ENCODE results near the gene ZDHHC13.

Gene ZDHHC13

DNA sequence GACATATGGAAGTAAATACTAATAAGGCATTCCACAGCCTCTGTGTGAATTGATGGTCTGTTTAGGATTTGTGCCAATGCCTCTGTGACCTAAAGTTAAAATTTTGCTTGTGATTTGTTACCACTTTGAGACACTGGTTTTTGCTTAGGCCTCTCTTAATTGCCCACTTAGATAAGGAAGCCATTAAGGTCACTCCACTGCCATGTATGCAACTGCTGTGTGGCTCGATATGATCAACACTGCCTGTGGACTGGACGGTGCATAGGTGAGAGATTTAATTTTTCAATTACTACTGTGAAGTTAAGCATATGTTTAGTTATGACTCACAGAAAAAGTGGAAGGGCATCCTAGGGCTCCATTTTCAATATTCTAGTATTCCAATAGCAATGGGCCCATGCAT is 47.9 kb downstream of the ZDHHC13 start:
- H3K27me3 ChIP-seq = no peaks in the 10 kb centered on the region
- H3K9me3 ChIP-seq = no peaks in the 10 kb centered on the region
- peak; percentile 10 for DNase-seq
- no peaks in the 10 kb centered on the region for H3K36me3 ChIP-seq
- H3K4me3 ChIP-seq (ENCODE audit: low read depth, low read length) = no peak overlapping the region
- TF ChIP-seq, protein P1, sequence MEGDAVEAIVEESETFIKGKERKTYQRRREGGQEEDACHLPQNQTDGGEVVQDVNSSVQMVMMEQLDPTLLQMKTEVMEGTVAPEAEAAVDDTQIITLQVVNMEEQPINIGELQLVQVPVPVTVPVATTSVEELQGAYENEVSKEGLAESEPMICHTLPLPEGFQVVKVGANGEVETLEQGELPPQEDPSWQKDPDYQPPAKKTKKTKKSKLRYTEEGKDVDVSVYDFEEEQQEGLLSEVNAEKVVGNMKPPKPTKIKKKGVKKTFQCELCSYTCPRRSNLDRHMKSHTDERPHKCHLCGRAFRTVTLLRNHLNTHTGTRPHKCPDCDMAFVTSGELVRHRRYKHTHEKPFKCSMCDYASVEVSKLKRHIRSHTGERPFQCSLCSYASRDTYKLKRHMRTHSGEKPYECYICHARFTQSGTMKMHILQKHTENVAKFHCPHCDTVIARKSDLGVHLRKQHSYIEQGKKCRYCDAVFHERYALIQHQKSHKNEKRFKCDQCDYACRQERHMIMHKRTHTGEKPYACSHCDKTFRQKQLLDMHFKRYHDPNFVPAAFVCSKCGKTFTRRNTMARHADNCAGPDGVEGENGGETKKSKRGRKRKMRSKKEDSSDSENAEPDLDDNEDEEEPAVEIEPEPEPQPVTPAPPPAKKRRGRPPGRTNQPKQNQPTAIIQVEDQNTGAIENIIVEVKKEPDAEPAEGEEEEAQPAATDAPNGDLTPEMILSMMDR (IDR thresholded peaks at IDR 0.05; ENCODE audit: low read depth, low read length) = no peak
- H3K4me1 ChIP-seq = no peaks in the 10 kb centered on the region

DNA sequence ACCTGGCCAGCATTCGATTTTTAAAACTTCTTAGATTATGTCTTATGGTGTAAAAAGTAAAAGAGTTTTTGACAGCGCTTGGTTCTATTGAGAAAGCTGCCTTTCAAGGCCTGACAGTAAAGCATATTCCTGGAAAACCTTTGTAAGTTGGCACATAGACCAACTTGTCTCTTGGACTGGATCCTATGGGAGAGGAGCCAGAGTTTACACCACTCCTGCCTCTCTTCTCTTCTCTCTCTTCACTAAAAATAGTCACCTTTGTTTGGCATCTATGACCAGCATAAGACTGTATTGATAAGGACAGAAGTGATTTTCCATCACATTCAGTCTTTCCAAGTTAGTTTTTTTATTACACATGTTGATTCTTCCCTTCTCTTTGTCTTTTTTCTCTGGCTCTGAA is 51.1 kb downstream of the ZDHHC13 start:
- no peaks in the 10 kb centered on the region for H3K9me3 ChIP-seq
- no peaks in the 10 kb centered on the region for H3K27me3 ChIP-seq
- H3K4me1 ChIP-seq = no peaks in the 10 kb centered on the region
- H3K4me3 ChIP-seq (ENCODE audit: low read depth, low read length) = no peak overlapping the region
- DNase-seq = no peak
- TF ChIP-seq, protein P1 (IDR thresholded peaks at IDR 0.05; ENCODE audit: low read depth, low read length) = no peak
- H3K36me3 ChIP-seq = no peaks in the 10 kb centered on the region

DNA sequence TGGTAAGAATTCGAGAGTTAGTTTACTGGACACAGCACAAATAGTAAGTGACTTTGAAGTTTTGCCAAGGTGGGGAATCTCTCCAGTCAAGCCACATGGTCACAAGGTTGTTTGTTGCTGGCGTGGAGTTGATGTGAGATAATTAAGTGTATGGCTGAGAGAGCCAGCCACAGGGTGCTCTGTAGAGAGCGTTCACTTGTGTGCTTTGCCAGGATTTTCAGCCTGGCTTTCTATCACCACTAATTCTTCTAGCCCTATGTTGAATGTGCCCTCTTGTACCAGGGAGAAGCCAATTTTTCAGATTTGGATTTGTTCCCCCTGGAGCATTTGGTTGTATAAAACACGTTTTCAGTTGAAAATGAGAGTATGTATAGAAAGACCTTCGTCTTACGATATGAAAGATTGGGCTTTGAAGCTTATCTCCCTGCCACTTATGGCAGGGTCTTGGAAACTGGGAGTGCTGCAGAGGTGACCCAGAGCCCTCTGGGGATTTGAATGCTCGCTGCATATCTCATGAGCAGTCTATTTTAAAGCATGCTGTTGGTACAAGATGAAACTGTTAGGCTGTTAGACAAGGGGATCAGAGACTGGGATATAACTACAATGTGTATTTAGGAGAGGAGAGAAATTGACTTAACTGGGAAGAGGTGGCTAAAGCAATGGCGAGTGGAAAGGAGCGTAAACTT is 56.2 kb downstream of the ZDHHC13 start:
- no peak overlapping the region for H3K4me3 ChIP-seq (ENCODE audit: low read depth, low read length)
- no peaks in the 10 kb centered on the region for H3K36me3 ChIP-seq
- H3K9me3 ChIP-seq = no peaks in the 10 kb centered on the region
- no peak for DNase-seq
- no peaks in the 10 kb centered on the region for H3K4me1 ChIP-seq
- no peaks in the 10 kb centered on the region for H3K27me3 ChIP-seq
- TF ChIP-seq, protein P1 (IDR thresholded peaks at IDR 0.05; ENCODE audit: low read depth, low read length) = no peak

DNA sequence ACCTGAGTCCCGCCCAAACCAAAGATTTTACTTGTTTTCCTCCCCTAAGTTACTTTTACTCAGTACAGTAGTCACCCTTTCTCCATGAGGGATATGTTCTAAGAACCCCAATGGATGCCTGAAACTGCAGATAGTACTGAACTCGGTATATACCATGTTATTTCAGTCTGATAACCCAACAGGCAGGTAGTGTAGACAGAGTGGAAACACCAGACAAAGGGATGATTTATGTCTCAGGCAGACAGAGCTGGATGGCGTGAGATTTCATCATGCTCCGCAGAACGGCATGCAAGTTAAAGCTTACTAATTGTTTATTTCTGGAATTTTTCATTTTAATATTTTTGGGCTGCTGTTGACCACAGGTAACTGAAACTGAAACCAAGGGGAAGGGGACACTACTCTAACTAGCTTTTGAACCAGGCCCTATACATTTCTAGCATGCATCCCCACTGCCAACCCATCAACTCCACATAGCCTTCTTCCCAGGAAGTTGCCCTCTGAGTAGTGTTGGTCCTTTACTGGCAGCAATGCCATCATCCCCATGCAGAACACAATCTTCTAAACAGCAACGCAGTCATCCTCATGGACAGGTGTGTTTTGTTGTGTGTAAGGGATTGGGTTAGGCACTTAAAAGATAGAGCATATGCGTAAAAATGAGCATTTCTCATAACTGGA is 57.1 kb downstream of the ZDHHC13 start:
- H3K4me3 ChIP-seq (ENCODE audit: low read depth, low read length) = no peak overlapping the region
- no peaks in the 10 kb centered on the region for H3K4me1 ChIP-seq
- no peaks in the 10 kb centered on the region for H3K36me3 ChIP-seq
- no peaks in the 10 kb centered on the region for H3K27me3 ChIP-seq
- no peaks in the 10 kb centered on the region for H3K9me3 ChIP-seq
- no peak for DNase-seq
- TF ChIP-seq, protein P1 (IDR thresholded peaks at IDR 0.05; ENCODE audit: low read depth, low read length) = no peak

DNA sequence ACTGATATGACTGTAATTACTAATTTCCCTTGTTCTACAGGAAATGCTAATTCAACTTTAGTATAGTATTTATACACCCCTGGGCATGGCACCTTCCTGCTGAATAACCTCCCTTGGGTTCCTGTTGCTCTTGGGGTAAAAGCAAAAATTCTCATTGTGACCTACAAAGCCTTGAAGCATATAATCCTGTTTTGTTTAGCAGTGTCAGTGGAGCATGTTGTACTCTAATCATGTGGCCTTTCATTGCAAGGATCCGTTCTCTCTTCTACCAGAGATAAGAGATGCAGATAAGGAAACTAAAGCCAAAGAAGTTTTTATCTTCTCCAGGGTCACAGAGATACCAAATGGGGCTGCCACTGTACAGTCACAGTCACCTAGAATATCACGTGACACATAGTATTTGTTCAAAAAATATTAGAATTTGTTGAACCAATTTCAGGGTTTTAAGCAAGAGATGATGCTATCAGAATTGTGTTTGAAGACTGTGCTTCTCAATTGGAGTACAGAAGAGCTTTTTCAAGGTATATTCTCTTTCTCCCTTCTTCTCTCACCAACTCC is 59.7 kb downstream of the ZDHHC13 start:
- no peaks in the 10 kb centered on the region for H3K9me3 ChIP-seq
- H3K4me1 ChIP-seq = no peaks in the 10 kb centered on the region
- no peak for DNase-seq
- no peak overlapping the region for H3K4me3 ChIP-seq (ENCODE audit: low read depth, low read length)
- no peaks in the 10 kb centered on the region for H3K36me3 ChIP-seq
- H3K27me3 ChIP-seq = no peaks in the 10 kb centered on the region
- TF ChIP-seq, protein P1 (IDR thresholded peaks at IDR 0.05; ENCODE audit: low read depth, low read length) = no peak
